ENCODE measurements around the gene PLEKHG7. TPM values are rescaled to one million over a fixed set of nuclear protein-coding genes. Genes with fewer than 3 reads are reported as not detected.
A peak's percentile ranks its signal among the peaks of the same experiment; 100 is the strongest.
"Not testable (repeated sequence)": the region's sequence is repeated elsewhere in the genome, so short reads cannot be mapped to it uniquely, and the experiment has no call there.

Gene PLEKHG7, protein sequence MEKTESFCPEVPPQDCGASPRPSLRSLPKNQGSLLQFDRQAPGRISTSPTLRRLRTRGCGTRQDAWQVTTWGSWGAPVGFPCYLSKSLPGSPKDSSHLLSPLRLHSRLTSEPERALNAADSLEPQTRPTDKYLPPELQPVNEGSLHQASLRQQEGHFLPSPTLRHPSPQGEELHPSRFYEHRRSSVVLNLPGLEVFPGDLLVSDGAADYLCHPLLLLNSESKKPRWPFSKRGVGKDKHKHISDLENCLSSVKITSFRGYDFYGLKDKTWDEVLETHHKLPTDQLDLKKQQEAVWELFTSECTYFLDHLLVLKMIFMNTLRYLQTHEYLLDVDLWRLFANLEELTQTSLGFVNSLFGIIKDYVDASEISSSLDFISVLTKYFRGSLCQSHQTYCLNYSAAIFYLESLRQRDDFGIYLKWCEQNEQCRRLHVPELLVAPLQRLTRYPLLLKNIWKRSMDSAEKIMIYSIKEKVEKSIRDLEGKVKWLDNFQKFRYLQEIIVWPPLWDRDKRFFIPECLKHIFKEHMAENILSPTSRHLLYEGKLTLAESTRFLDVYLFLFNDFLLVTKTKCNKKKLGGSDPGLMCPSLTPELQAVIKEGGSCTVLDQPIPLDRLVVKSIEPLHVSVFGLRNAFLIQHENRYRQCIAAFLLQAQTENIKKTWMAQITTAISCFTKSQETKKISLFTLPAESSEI
- total RNA-seq, result 1 to 10 TPM in 1 of 2 donors, under 1 TPM in 1; 0.23 to 1.3 TPM
- under 1 TPM; 0.16 to 0.66 (median 0.40) TPM for polyA plus RNA-seq (ENCODE audit: insufficient read length in 6 of 6)
- long read RNA-seq, donor 1, result 0 reads
- long read RNA-seq, donor 2, result 0 reads
- long read RNA-seq, donor 3, result 0 reads
- long read RNA-seq, donor 4, result 0 reads
- long read RNA-seq, donor 5, partial matches to known transcripts, result 76 of 76 reads
- long read RNA-seq, donor 5, other reads (novel, unspliced or antisense), result 0 of 76 reads
- long read RNA-seq, donor 6, result 0 reads
- long read RNA-seq, donor 7, result 0 reads
- long read RNA-seq, donor 8, result 0 reads
- long read RNA-seq, donor 9, result 0 reads
- long read RNA-seq, donor 10, result 0 reads
- long read RNA-seq, donor 11, result 0 reads
- long read RNA-seq, donor 12, result 0 reads

DNA sequence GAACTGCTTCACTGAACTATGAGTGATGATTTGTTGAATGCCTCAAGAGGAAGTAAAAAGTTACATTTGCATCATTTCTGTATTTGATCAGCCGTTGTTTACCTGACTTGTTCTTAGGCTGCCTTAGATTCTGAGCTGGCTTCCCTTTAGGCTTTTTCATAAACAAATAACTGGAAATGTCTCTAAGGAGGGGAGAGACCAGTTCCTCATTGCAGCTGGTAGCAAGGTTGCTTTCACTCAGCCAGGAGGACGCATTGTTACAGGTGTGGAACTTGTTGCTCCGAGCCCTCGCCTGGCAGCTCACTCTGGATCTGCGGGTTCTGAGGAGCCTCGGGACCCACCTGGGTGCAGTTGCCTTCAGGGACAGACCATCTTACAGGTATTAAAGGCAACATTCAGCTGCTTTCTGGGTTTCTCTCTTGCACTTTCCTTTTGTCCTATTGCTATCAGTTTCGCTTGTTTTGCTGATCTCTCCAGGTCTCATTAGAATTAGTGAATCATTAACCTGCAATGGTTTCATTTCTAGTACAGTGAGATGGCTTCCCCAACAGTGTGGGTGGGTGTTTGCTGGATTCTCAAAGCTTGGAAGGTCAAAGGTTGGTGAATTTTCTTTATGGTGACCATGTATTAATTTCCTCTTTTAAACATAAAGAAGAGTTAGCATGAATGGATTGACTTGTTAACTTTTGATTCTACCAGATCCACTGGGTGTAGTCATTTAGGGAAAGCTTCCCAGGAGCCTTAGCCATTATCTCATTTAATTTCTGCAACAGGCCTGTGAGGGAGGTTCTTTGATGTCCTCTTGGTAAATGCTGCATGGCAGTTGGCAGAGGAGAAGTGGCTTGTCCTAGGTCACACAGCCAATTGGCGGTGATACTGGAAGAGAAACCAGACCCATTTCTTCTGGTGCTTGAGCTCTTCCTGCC lies at the start of gene PLEKHG7:
Gene PLEKHG7, plus strand, starts transcription at position 236 of the 926 bp plus-strand sequence. CDS start 3,643 bp downstream, outside the sequence.
- Histone ChIP-seq H3K9me3 (peaks cover 0 to under 1% of the 10 kb centered on the region in 2 donors), H3K36me3 (no peaks in the 10 kb centered on the region), H3K27me3 (no peaks in the 10 kb centered on the region), H3K4me1 (no peaks in the 10 kb centered on the region), H3K27ac (peak within 1 kb of the TSS in 1 of 2 donors; percentile 63), H3K4me3 (peak within 1 kb of the TSS in 1 of 2 donors; percentile 5)
- ATAC-seq (peak; percentile 86), DNase-seq (peak in 1 of 4 donors; percentile 10)
- TF ChIP-seq, protein P1, sequence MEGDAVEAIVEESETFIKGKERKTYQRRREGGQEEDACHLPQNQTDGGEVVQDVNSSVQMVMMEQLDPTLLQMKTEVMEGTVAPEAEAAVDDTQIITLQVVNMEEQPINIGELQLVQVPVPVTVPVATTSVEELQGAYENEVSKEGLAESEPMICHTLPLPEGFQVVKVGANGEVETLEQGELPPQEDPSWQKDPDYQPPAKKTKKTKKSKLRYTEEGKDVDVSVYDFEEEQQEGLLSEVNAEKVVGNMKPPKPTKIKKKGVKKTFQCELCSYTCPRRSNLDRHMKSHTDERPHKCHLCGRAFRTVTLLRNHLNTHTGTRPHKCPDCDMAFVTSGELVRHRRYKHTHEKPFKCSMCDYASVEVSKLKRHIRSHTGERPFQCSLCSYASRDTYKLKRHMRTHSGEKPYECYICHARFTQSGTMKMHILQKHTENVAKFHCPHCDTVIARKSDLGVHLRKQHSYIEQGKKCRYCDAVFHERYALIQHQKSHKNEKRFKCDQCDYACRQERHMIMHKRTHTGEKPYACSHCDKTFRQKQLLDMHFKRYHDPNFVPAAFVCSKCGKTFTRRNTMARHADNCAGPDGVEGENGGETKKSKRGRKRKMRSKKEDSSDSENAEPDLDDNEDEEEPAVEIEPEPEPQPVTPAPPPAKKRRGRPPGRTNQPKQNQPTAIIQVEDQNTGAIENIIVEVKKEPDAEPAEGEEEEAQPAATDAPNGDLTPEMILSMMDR (IDR thresholded peaks at IDR 0.05), result no peak
- intact Hi-C loops (cut with DNase I), result no loop called here

DNA sequence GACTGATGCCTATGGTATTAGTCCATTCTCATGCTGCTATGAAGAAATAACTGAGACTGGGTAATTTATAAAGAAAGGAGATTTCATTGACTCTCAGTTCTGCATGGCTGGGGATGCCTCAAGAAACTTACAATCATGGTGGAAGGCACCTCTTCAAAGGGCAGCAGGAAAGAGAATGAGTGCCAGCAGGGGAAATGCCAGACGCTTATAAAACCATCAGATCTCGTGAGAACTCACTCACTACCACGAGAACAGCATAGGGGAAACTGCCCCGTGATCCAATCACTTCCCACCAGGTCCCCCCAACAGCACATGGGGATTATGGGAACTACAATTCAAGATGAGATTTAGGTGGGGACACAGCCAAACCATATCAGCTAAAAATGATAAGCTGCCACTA lies 48.5 kb upstream of the PLEKHG7 start:
- H3K4me3 ChIP-seq; H3K27ac ChIP-seq; H3K36me3 ChIP-seq; H3K4me1 ChIP-seq; intact Hi-C loops (cut with DNase I); H3K27me3 ChIP-seq; H3K9me3 ChIP-seq; DNase-seq; ATAC-seq: not testable (repeated sequence)

DNA sequence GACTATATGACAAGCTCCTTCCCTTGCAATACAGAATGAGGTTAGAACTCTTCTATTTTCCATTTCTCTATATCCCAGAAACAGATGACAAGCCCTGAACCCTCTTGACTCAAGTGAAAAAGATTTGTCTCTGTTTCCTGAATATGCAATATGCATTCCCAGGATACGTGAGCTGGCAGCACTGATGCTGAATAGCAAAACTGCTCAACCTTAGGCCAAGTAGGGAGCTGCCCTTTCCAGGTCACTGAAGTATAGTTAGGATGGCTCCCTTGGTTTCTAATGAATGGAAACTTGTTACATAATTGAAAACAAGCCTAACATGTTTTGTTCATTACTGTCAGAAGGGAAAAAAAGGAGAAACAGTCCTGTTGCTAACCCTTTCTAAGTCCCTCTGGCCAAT lies 47.9 kb upstream of the PLEKHG7 start:
- Histone ChIP-seq H3K4me3 (no peak overlapping the region), H3K4me1 (no peaks in the 10 kb centered on the region), H3K36me3 (no peaks in the 10 kb centered on the region), H3K27me3 (no peaks in the 10 kb centered on the region), H3K27ac (no peak overlapping the region), H3K9me3 (no peaks in the 10 kb centered on the region)
- DNase-seq, result no peak
- TF ChIP-seq, protein P1 (IDR thresholded peaks at IDR 0.05), result no peak
- ATAC-seq, result no peak
- intact Hi-C loops (cut with DNase I), result no loop called here

DNA sequence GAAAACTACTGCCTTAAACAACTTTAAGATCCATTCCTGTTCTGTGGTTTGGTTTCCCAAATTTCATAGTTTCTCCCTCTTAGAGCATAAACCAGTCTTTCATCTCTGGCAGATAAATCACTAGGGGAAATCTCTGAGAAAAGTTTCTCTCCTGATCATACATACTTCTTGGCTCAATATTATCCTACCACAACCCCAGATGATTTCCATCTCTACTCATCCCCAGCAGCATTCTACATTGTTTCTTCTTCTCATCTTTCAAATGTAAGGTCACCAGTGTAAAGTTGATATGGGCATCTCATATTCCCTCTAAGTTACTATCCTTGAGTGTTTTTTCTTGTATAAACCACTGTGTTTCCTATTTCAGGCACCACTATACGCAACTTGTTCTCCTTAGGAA lies 45.9 kb upstream of the PLEKHG7 start:
- TF ChIP-seq, protein P1 (IDR thresholded peaks at IDR 0.05), result no peak
- intact Hi-C loops (cut with DNase I), result no loop called here
- Histone ChIP-seq H3K4me3 (no peak overlapping the region), H3K9me3 (no peaks in the 10 kb centered on the region), H3K27me3 (no peaks in the 10 kb centered on the region), H3K36me3 (no peaks in the 10 kb centered on the region), H3K27ac (no peak overlapping the region), H3K4me1 (no peaks in the 10 kb centered on the region)
- ATAC-seq (no peak), DNase-seq (no peak)

DNA sequence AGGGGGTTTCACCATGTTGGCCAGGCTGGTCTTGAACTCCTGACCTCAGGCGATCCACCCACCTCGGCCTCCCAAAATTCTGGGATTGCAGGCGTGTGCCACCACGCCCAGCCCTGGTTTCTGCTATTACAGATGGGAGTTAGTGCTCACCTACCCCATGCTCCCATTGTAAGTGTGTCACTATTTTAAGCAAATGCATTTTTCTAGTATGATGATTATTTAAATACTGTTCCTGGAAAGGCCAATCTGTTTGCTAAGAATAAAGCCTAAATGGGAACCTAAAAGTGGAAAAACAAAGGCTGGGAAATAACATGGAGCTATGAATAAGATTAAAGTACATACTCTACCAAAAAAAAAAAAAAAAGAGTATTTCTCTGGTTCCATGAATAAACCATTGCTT lies 45.0 kb upstream of the PLEKHG7 start:
- no peak for DNase-seq
- Histone ChIP-seq H3K27me3 (no peaks in the 10 kb centered on the region), H3K36me3 (no peaks in the 10 kb centered on the region), H3K4me1 (no peaks in the 10 kb centered on the region), H3K9me3 (no peaks in the 10 kb centered on the region), H3K27ac (no peak overlapping the region), H3K4me3 (no peak overlapping the region)
- ATAC-seq, result no peak
- TF ChIP-seq, protein P1 (IDR thresholded peaks at IDR 0.05), result no peak
- intact Hi-C loops (cut with DNase I), result no loop called here

Measured in left lung (tissue), 14 donors.